K562 (cell line): Measurements from ENCODE around the gene TANGO6. TPM values are rescaled to one million over a fixed set of nuclear protein-coding genes. Genes with fewer than 3 reads are reported as not detected.

Experiments used
- ATAC-seq: fragments of 200-7000 bp; cut with Tn5 transposase; 3 replicates; pipeline ENCODE4 v1.9.1; 2020; ENCODE audit warnings: moderate library complexity
- BruUV-seq: library from RNA; stranded (reverse); fragments of 400-500 nt; replicated peaks from 2 replicates; lab custom pipeline; 2021; lab: Mats Ljungman, UMichigan
- CTCF ChIA-PET: fragments of 300-600 bp; formaldehyde crosslinking; extraction: SDS; loops from one replicate; lab custom pipeline; 2021; ENCODE audit warnings: low intra/inter-chr PET ratio; lab: Yijun Ruan, JAX
- POLR2A ChIA-PET: fragments of 300-600, 350-650 bp; sonication (Branson Sonifier 250); formaldehyde crosslinking; extraction: SDS; loops from one replicate; lab custom pipeline; 2021; ENCODE audit warnings: antibody characterized with exemption, inconsistent platforms; lab: Yijun Ruan, JAX
- DNase-seq, 4 experiments: peaks; one replicate each; pipeline versions ENCODE4 v3.0.0 to v3.0.0-alpha.2; 2011 to 2018; ENCODE audit warnings: low spot score in 3 of 4, mixed read lengths in 3 of 4; ENCODE audit errors: extremely low read depth in 1 of 4
- FAIRE-seq: peaks from 2 replicates; lab custom pipeline; 2011; peaks lifted over from hg19 to GRCh38; lab: Jason Lieb, UNC
- H2AFZ ChIP-seq: 2 replicates; pipeline ENCODE4 v1.6.0; 2011; ENCODE audit warnings: low read depth, low read length, control low read depth, inconsistent platforms
- H3K27ac ChIP-seq: fragments of 200-600 bp; 3 replicates; pipeline ENCODE4 v1.8.0; 2011; ENCODE audit warnings: low read depth, mild to moderate bottlenecking, control low read depth, inconsistent platforms, low read length, moderate library complexity, mixed read lengths; ENCODE audit errors: extremely low read depth
- H3K27me3 ChIP-seq, 2 experiments: fragments of 300-600 bp in 1 of 2; 2 replicates in 1 of 2; 3 replicates in 1 of 2; pipeline versions ENCODE4 v1.6.0 to v1.8.0; 2011; ENCODE audit warnings: inconsistent platforms in 2 of 2, low read length in 2 of 2, mild to moderate bottlenecking in 1 of 2, mixed read lengths in 1 of 2, moderate library complexity in 1 of 2; ENCODE audit not compliant: control insufficient read depth in 2 of 2, insufficient read depth in 2 of 2
- H3K36me3 ChIP-seq: fragments of 300-600 bp; 3 replicates; pipeline ENCODE4 v1.8.0; 2011; ENCODE audit warnings: mild to moderate bottlenecking, low read length, inconsistent platforms; ENCODE audit not compliant: control insufficient read depth, insufficient read depth
- H3K4me1 ChIP-seq, 2 experiments: fragments of 200-600 bp in 1 of 2; replicated peaks in 1 of 2; 2 replicates in 1 of 2; 3 replicates in 1 of 2; pipeline versions ENCODE4 v1.5.1 to v1.8.0; 2011; ENCODE audit warnings: inconsistent platforms in 2 of 2, low read length in 2 of 2, mild to moderate bottlenecking in 1 of 2, mixed read lengths in 1 of 2, moderate library complexity in 1 of 2; ENCODE audit not compliant: control insufficient read depth in 2 of 2, insufficient read depth in 2 of 2
- H3K4me2 ChIP-seq: 2 replicates; pipeline ENCODE4 v1.6.1; 2011; ENCODE audit warnings: low read length, control low read depth, inconsistent platforms, mixed read lengths; ENCODE audit not compliant: insufficient read depth
- H3K4me3 ChIP-seq: fragments of 200-600 bp; sonication (generic), shearing (Covaris generic); 2 replicates; pipeline ENCODE4 v1.5.1; 2016; ENCODE audit warnings: control low read depth, inconsistent platforms
- H3K79me2 ChIP-seq: fragments of 200-600 bp; 3 replicates; pipeline ENCODE4 v1.8.0; 2011; ENCODE audit warnings: low read length, inconsistent platforms; ENCODE audit not compliant: control insufficient read depth, insufficient read depth
- H3K9ac ChIP-seq, 2 experiments: 2 replicates each; pipeline versions ENCODE4 v1.6.0 to v1.6.1; 2011; ENCODE audit warnings: low read depth in 2 of 2, low read length in 2 of 2, control low read depth in 1 of 2, inconsistent platforms in 1 of 2, mild to moderate bottlenecking in 1 of 2, mixed read lengths in 1 of 2; ENCODE audit not compliant: insufficient read depth in 1 of 2
- H3K9me1 ChIP-seq: one replicate; pipeline ENCODE4 v1.6.0; 2011; ENCODE audit warnings: inconsistent platforms, mild to moderate bottlenecking, low read length, moderate library complexity; ENCODE audit not compliant: control insufficient read depth, insufficient read depth
- H3K9me3 ChIP-seq: replicated peaks from 2 replicates; pipeline ENCODE4 v1.5.1; 2011; ENCODE audit warnings: low read depth, low read length, inconsistent platforms; ENCODE audit not compliant: control insufficient read depth, insufficient read depth
- H4K20me1 ChIP-seq: replicated peaks from 2 replicates; pipeline ENCODE4 v1.6.1; 2011; ENCODE audit warnings: low read length, inconsistent platforms, mixed read lengths; ENCODE audit not compliant: control insufficient read depth, insufficient read depth
- CREM ChIP-seq: IDR thresholded peaks from 2 replicates; pipeline ENCODE4 v1.6.1; 2014; ENCODE audit warnings: antibody characterized with exemption, low read depth
- ESRRA ChIP-seq: fragments of 450-650 bp; IDR thresholded peaks from 2 replicates; pipeline ENCODE4 v1.6.1; 2014; ENCODE audit warnings: low read depth, mild to moderate bottlenecking, moderate library complexity, borderline replicate concordance
- HOXB6 ChIP-seq: fragments of 250-450 bp; sonication (Bioruptor Pico); IDR thresholded peaks from 2 replicates; pipeline ENCODE4 v1.5.1; 2022; ENCODE audit warnings: mild to moderate bottlenecking, borderline replicate concordance
- KHSRP ChIP-seq: fragments of 450-650 bp; IDR thresholded peaks from 2 replicates; pipeline ENCODE4 v1.6.1; 2017
- POLR2AphosphoS5 ChIP-seq: IDR thresholded peaks from 2 replicates; pipeline ENCODE4 v1.6.1; 2011; ENCODE audit warnings: mild to moderate bottlenecking, low read depth, low read length, moderate library complexity; ENCODE audit not compliant: control insufficient read depth, insufficient read depth
- SNRNP70 ChIP-seq: fragments of 200-400 bp; formaldehyde crosslinking; optimal IDR thresholded peaks from 2 replicates; pipeline ENCODE3; 2017; ENCODE audit warnings: low read depth, low read length
- TEAD2 ChIP-seq: fragments of 450-650 bp; IDR thresholded peaks from 2 replicates; pipeline ENCODE4 v1.6.1; 2016; ENCODE audit warnings: missing genetic modification characterization, control low read depth, missing compliant biosample characterization
- ZBTB5 ChIP-seq: fragments of 450-650 bp; IDR thresholded peaks from 2 replicates; pipeline ENCODE4 v1.6.1; 2017; ENCODE audit warnings: antibody characterized with exemption
- WGBS: fragments of 100-300 bp; shearing (Covaris generic); methylation state at CpG from one replicate; pipeline ENCODE4 v1.1.6; 2016; ENCODE audit warnings: low coverage, mixed read lengths; ENCODE audit not compliant: insufficient coverage; ENCODE audit errors: missing lambda C conversion rate; 5-methylcytosine and 5-hydroxymethylcytosine counted together
- in situ Hi-C: fragments of 300-500 bp; cut with MboI; formaldehyde crosslinking; loops from 4 replicates; pipeline ENCODE4 v1.15.0; 2018; ENCODE audit warnings: inconsistent platforms, mixed read lengths
- intact Hi-C: fragments of 100-400 bp; cut with micrococcal nuclease; formaldehyde crosslinking; loops from 2 replicates; pipeline ENCODE4 v1.14.2; 2022
- polyA plus RNA-seq, 8 experiments: library from polyadenylated mRNA; depleted of rRNA in 4 of 8; stranded (reverse) in 5 of 8; unstranded in 3 of 8; fragments of >200 nt; fragmentation: Nextera tagmentation in 2 of 8; fragmentation: Illumina TruSeq in 1 of 8; extraction: Ambion mirVana in 2 of 8; extraction: Trizol in 1 of 8; gene quantifications; 2 replicates each; pipeline versions ENCODE4 v1.2.1 to v1.2.3, GENCODE V29; 2011 to 2014; ENCODE audit warnings: inconsistent platforms in 1 of 8, missing spikeins in 1 of 8
- total RNA-seq, 7 experiments: library from RNA; depleted of rRNA in 6 of 7; stranded (reverse); fragments of >200 nt in 6 of 7; fragmentation: Illumina TruSeq in 2 of 7; extraction: Trizol in 2 of 7; gene quantifications; 2 replicates each; pipeline versions ENCODE4 v1.2.1 to v1.2.3, GENCODE V29; 2011 to 2021; ENCODE audit warnings: low replicate concordance in 1 of 7

The TANGO6 gene
- total and polyA plus RNA-seq, 9 of the 15 experiments (the other 6 are each of a cell fraction or from before 2014, with no cell fraction given) = 1.6 to 15.2 (median 9.6) TPM

- no peak for FAIRE-seq
These were observed 138.6 kb downstream of the TANGO6 start for GRCh38 chr16:68981971-68982370.

More at GRCh38 chr16:68981971-68982370, 138.6 kb downstream of the TANGO6 start:
- POLR2A ChIA-PET = no interaction called here
- H4K20me1 ChIP-seq = no peaks in the 10 kb centered on the region
- no peak for TF ChIP-seq POLR2AphosphoS5
- no peak for TF ChIP-seq ZBTB5
- no peak for TF ChIP-seq ESRRA
- no peak for TF ChIP-seq HOXB6 (CRISPR knock-in tag)
- TF ChIP-seq KHSRP = no peak
- no peak for TF ChIP-seq CREM
- no peak for TF ChIP-seq TEAD2 (tag)
- TF ChIP-seq SNRNP70 = no peak
- TF ChIP-seq, all 486 proteins: peak for 0
- CTCF ChIA-PET = no interaction called here
- Histone ChIP-seq H3K79me2 (no peaks in the 10 kb centered on the region), H3K9me3 (no peaks in the 10 kb centered on the region), H2AFZ (no peak overlapping the region), H3K4me3 (no peak overlapping the region), H3K9me1 (no peaks in the 10 kb centered on the region), H3K9ac (no peak overlapping the region), H3K27ac (no peak overlapping the region), H3K36me3 (no peaks in the 10 kb centered on the region), H3K4me1 (peaks cover 7 to 19% of the 10 kb centered on the region in 2 experiments), H3K27me3 (no peaks in the 10 kb centered on the region), H3K4me2 (no peak overlapping the region)
- WGBS = 32% methylated on average over 2 of the region's 2 CpGs
- intact Hi-C loops (loop anchor here (10.0 kb wide), 1 partner anchor 137 kb away; the partner anchor contains the start of gene TANGO6), in situ Hi-C loops (no loop called here)
- BruUV-seq = no TSS peak
- DNase-seq = no peak
- ATAC-seq = no peak
